ENCODE results near the gene CLCF1. TPM values are rescaled to one million over a fixed set of nuclear protein-coding genes. Genes with fewer than 3 reads are reported as not detected.

CLCF1 gene
- total and polyA plus RNA-seq, 2 of the 13 experiments (the other 11 are each of a cell fraction or from before 2014, with no cell fraction given) = 0.49 to 0.78 TPM

DNA sequence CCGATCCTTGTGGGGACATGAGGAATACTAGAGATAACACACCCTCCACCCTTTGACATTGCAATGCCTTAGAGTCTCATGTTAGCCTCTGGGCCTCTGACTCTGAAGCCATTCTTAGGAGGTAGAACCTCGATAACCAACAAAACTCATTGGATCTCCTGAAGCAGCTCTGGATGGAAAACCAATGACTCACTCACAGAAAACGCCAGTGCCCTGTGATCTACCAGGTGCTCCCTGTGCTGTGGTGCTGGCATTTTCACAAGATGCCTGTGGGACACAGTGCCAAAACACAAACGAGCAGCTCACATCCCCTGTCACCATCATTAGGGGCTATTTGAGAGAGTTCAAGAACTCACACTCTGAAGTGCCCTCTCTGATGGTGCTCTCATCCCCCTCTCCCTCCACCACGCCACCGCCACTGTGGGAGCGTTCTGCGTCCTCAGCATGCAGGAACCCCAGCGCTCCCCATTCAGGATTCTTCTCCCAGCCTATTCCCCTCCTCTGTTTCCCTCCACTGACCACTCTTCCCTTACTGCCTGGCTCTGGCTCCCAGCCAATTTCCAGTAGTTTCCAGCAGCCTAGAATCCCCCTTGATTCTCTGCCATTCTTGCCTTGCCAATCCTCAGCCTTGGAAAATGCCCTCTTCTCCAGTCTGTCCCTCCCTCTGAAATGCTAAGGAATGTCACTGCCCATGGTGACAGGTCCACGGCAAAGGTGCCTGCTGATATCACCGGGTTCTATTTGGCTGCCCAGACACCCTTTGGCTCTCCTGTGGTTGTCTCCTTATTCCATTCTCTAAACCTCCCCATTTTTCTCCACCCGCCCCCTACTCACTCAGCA lies 15.3 kb downstream of the CLCF1 start:
- DNase-seq (ENCODE audit: low spot score) (no peak), ATAC-seq (no peak), FAIRE-seq (no peak)
- no peak overlapping the region for H3K27ac ChIP-seq (ENCODE audit: extremely low read length, insufficient read depth, low read length)
- no peaks in the 10 kb centered on the region for H3K9me3 ChIP-seq (ENCODE audit: low read length)
- H3K4me1 ChIP-seq (ENCODE audit: insufficient read depth, low read length) = peaks cover 38% of the 10 kb centered on the region
- ChIA-PET POLR2A (interaction anchor here (9.7 kb wide), 1 partner anchor 20 kb away, joined by 365 read pairs; the partner anchor contains the start of gene CLCF1), CTCF (ENCODE audit: low intra/inter-chr PET ratio, low total read pairs) (interaction anchor here (1.4 to 4.1 kb wide), 2 partner anchors 15 to 24 kb away, joined by 9 to 45 read pairs; partner anchors contain the start of gene CLCF1)
- in situ Hi-C loops (cut with HindIII; ENCODE audit: extremely low pct_ligation_motif_present, low pct_unique_long_range_greater_than_20kb) (no loop called here), intact Hi-C loops (cut with micrococcal nuclease; ENCODE audit: unreplicated experiment) (loop anchor here (1.0 kb wide), 1 partner anchor 24 kb away; no protein-coding TSS in a partner anchor)
- H3K9ac ChIP-seq (ENCODE audit: insufficient read depth, low read depth, low read length) = no peak overlapping the region
- no peaks in the 10 kb centered on the region for H4K20me1 ChIP-seq (ENCODE audit: insufficient read depth, low read length)
- H3K36me3 ChIP-seq (replicated peaks in 1 of 2; ENCODE audit: control insufficient read depth in 1 of 2, insufficient read depth in 2 of 2, low read length in 2 of 2) = no peaks in the 10 kb centered on the region
- H2AFZ ChIP-seq (ENCODE audit: low read length) = no peak overlapping the region
- H3K27me3 ChIP-seq (ENCODE audit: control insufficient read depth in 1 of 2, insufficient read depth in 2 of 2, low read length in 2 of 2) = no peaks in the 10 kb centered on the region
- 60% methylated on average over 12 of the region's 12 CpGs for WGBS (ENCODE audit: low lambda C conversion rate)
- H3K4me2 ChIP-seq (ENCODE audit: low read depth, low read length) = no peak overlapping the region
- H3K4me3 ChIP-seq (replicated peaks in 1 of 3; ENCODE audit: insufficient read depth in 1 of 3, low read depth in 2 of 3, low read length in 3 of 3) = no peak overlapping the region
- no TSS peak for BruUV-seq (replicated peaks)
- H3K79me2 ChIP-seq (ENCODE audit: insufficient read depth, low read length) = no peaks in the 10 kb centered on the region
- TF ChIP-seq ZNF850 (CRISPR knock-in tag; conservative IDR thresholded peaks at IDR 0.05) = no peak
- no peak for TF ChIP-seq HCFC1 (IDR thresholded peaks at IDR 0.05; ENCODE audit: low read depth, low read length)
- TF ChIP-seq, protein P1, sequence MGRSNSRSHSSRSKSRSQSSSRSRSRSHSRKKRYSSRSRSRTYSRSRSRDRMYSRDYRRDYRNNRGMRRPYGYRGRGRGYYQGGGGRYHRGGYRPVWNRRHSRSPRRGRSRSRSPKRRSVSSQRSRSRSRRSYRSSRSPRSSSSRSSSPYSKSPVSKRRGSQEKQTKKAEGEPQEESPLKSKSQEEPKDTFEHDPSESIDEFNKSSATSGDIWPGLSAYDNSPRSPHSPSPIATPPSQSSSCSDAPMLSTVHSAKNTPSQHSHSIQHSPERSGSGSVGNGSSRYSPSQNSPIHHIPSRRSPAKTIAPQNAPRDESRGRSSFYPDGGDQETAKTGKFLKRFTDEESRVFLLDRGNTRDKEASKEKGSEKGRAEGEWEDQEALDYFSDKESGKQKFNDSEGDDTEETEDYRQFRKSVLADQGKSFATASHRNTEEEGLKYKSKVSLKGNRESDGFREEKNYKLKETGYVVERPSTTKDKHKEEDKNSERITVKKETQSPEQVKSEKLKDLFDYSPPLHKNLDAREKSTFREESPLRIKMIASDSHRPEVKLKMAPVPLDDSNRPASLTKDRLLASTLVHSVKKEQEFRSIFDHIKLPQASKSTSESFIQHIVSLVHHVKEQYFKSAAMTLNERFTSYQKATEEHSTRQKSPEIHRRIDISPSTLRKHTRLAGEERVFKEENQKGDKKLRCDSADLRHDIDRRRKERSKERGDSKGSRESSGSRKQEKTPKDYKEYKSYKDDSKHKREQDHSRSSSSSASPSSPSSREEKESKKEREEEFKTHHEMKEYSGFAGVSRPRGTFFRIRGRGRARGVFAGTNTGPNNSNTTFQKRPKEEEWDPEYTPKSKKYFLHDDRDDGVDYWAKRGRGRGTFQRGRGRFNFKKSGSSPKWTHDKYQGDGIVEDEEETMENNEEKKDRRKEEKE (IDR thresholded peaks at IDR 0.05) = no peak
- TF ChIP-seq NFKBIZ (CRISPR knock-in tag; IDR thresholded peaks at IDR 0.05) = no peak
- TF ChIP-seq, protein P2, sequence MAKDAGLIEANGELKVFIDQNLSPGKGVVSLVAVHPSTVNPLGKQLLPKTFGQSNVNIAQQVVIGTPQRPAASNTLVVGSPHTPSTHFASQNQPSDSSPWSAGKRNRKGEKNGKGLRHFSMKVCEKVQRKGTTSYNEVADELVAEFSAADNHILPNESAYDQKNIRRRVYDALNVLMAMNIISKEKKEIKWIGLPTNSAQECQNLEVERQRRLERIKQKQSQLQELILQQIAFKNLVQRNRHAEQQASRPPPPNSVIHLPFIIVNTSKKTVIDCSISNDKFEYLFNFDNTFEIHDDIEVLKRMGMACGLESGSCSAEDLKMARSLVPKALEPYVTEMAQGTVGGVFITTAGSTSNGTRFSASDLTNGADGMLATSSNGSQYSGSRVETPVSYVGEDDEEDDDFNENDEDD (CRISPR knock-in tag; IDR thresholded peaks at IDR 0.05; ENCODE audit: borderline replicate concordance) = no peak
- TF ChIP-seq EHMT2 (IDR thresholded peaks at IDR 0.05; ENCODE audit: borderline replicate concordance, low read depth, low read length) = no peak
- TF ChIP-seq YY1 (IDR thresholded peaks at IDR 0.05; ENCODE audit: insufficient read depth, insufficient replicate concordance, low read depth, low read length) = no peak
- no peak for TF ChIP-seq ELF3 (CRISPR knock-in tag; IDR thresholded peaks at IDR 0.05)
- TF ChIP-seq ZFY (CRISPR knock-in tag; IDR thresholded peaks at IDR 0.05) = no peak
- no peak for TF ChIP-seq RXRA (CRISPR knock-in tag; IDR thresholded peaks at IDR 0.05)
- TF ChIP-seq PCBP2 (optimal IDR thresholded peaks at IDR 0.05; ENCODE audit: low read depth, low read length, poor library complexity, severe bottlenecking) = no peak
- no peak for TF ChIP-seq ZNF670 (CRISPR knock-in tag; IDR thresholded peaks at IDR 0.05; ENCODE audit: borderline replicate concordance)
- TF ChIP-seq, protein P3, sequence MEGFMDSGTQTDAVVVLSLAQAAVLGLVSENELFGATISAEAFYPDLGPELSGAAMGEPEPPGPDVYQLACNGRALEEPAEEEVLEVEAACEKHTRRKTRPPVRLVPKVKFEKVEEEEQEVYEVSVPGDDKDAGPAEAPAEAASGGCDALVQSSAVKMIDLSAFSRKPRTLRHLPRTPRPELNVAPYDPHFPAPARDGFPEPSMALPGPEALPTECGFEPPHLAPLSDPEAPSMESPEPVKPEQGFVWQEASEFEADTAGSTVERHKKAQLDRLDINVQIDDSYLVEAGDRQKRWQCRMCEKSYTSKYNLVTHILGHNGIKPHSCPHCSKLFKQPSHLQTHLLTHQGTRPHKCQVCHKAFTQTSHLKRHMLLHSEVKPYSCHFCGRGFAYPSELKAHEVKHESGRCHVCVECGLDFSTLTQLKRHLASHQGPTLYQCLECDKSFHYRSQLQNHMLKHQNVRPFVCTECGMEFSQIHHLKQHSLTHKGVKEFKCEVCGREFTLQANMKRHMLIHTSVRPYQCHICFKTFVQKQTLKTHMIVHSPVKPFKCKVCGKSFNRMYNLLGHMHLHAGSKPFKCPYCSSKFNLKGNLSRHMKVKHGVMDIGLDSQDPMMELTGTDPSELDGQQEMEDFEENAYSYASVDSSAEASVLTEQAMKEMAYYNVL (CRISPR knock-in tag; IDR thresholded peaks at IDR 0.05; ENCODE audit: borderline replicate concordance) = no peak
- TF ChIP-seq, protein P4, sequence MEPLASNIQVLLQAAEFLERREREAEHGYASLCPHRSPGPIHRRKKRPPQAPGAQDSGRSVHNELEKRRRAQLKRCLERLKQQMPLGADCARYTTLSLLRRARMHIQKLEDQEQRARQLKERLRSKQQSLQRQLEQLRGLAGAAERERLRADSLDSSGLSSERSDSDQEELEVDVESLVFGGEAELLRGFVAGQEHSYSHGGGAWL (CRISPR knock-in tag; IDR thresholded peaks at IDR 0.05) = no peak
- no peak for TF ChIP-seq ZFP37 (CRISPR knock-in tag; IDR thresholded peaks at IDR 0.05; ENCODE audit: borderline replicate concordance)
- TF ChIP-seq MBD4 (IDR thresholded peaks at IDR 0.05; ENCODE audit: borderline replicate concordance, low read length) = no peak

Measured in HepG2 (cell line).